ENCODE results near the gene PTGES3.
A peak's percentile ranks its signal among the peaks of the same experiment; 100 is the strongest.
"Not testable (repeated sequence)": the region's sequence is repeated elsewhere in the genome, so short reads cannot be mapped to it uniquely, and the experiment has no call there.

Gene PTGES3

DNA sequence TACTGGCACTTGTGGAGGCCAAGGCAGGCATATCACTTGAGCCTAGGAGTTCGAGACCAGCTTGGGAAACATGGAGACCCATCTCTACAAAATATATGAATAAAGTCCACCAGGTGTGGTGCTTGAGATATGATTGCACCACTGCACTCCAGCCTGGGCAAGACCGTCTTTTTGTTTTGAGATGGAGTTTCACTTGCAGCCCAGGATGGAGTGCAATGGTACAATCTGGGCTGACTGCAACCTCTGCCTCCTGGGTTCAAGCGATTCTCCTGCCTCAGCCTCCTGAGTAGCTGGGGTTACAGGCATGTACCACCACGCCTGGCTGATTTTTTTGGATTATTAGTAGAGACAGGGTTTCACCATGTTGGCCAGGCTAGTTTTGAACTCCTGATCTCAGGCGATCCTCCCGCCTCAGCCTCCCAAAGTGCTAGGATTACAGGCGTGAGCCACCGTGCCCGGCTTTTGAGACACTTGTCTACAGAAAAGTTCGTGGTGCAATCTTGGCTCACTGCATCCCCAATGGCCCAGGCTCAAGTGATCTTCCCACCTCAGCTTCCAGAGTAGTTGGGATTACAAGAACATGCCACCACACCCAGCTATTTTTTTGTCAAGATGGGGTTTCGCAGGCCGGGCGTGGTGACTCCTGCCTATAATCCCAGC is 26.0 kb downstream of the PTGES3 start:
- TF ChIP-seq, protein P1, sequence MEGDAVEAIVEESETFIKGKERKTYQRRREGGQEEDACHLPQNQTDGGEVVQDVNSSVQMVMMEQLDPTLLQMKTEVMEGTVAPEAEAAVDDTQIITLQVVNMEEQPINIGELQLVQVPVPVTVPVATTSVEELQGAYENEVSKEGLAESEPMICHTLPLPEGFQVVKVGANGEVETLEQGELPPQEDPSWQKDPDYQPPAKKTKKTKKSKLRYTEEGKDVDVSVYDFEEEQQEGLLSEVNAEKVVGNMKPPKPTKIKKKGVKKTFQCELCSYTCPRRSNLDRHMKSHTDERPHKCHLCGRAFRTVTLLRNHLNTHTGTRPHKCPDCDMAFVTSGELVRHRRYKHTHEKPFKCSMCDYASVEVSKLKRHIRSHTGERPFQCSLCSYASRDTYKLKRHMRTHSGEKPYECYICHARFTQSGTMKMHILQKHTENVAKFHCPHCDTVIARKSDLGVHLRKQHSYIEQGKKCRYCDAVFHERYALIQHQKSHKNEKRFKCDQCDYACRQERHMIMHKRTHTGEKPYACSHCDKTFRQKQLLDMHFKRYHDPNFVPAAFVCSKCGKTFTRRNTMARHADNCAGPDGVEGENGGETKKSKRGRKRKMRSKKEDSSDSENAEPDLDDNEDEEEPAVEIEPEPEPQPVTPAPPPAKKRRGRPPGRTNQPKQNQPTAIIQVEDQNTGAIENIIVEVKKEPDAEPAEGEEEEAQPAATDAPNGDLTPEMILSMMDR (conservative IDR thresholded peaks at IDR 0.05) = no peak
- H3K27ac ChIP-seq = no peak overlapping the region

DNA sequence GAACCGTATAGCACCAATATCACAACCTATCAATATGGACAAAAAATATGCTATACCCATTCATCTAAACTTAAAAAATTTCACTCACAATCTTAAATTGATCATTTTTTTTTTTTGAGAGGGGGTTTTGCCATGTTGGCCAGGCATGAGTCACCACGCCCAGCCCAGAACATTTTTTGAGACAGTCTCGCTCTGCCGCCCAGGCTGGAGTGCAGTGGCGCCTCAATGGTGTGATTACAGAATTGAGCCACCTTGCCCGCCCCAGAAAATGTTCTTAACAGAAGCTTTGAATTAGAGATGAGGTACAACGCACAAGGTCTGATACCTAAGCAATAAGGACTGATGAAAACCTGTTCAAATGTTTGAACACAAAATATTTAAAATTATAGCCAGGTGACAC is 26.5 kb downstream of the PTGES3 start:
- no peak overlapping the region for H3K27ac ChIP-seq
- TF ChIP-seq, protein P1 (conservative IDR thresholded peaks at IDR 0.05) = no peak

DNA sequence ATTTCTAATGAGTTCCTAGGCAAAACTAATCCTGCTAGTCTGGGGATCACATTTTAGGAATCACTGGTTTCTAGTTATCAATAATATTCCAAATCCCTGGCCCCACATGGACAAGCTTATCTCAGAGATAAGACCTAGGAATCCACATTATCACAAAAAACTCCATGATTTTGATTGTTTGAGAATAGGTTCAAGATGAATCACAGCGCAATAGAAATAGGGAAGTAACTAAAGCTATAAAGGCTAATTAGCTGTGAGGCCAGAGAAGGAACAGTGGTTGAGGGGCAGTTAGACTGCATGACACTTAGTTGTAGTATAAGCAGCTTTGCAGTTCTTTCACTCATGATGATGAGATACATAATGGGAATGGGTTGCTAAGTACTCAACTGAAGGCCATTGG is 29.2 kb downstream of the PTGES3 start:
- TF ChIP-seq, protein P1 (conservative IDR thresholded peaks at IDR 0.05) = no peak
- H3K27ac ChIP-seq = no peak overlapping the region

DNA sequence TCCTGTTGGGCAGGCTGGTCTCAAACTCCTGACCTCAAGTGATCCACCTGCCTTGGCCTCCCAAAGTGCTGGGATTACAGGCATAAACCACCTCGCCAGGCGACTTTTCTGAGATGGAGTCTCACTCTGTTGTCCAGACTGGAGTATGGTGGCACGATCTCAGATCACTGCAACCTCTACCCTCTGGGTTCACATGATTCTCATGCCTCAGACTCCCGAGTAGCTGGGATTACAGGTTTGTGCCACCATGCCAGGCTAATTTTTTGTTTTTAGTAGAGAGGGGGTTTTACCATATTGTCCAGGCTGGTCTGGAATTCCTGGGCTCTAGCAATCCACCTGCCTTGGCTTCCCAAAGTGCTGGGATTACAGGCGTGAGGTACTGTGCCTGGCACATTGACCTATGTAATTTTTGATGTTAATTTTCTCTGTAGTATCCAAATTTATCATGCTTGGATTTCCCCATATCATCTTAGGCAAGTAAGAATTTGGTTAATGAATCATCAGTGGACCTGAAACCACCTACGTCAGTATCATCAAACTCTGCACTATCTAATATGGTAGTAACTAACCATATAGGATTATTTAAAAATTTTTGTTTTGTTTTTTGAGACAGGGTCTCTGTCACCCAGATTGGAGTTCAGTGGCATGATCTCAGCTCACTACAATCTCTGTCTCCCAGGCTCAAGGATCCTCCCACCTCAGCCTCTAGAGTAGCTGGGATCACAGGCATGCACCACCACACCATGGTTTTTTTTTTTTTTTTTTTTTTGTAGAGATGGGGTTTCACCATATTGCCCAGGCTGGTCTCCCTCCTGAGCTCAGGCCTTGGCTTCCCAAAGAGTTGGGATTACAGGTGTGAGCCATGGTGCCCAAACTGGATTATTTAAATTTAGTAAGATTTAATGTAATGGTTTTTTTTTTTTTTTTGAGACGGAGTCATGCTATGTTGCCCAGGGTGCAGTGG is 30.4 kb downstream of the PTGES3 start:
- no peak overlapping the region for H3K27ac ChIP-seq
- TF ChIP-seq, protein P1 (conservative IDR thresholded peaks at IDR 0.05) = no peak

DNA sequence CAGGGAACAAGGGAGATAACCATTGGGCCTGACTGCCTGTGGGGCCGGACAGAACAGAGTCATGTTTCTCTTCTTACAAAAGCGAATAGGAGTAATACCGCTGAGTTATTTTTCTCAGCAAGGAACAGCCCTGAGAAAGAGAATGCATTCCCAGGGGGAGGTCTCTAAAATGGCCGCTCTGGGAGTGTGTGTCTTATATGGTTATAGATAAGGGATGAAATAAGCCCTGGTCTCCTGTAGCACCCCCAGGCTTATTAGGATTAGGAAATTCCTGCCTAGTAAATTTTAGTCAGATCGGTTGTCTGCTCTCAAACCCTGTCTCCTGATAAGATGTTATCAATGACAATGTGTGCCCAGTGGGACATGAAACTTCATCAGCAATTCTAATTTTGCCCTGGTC is 34.3 kb downstream of the PTGES3 start:
- not testable (repeated sequence) for H3K27ac ChIP-seq

DNA sequence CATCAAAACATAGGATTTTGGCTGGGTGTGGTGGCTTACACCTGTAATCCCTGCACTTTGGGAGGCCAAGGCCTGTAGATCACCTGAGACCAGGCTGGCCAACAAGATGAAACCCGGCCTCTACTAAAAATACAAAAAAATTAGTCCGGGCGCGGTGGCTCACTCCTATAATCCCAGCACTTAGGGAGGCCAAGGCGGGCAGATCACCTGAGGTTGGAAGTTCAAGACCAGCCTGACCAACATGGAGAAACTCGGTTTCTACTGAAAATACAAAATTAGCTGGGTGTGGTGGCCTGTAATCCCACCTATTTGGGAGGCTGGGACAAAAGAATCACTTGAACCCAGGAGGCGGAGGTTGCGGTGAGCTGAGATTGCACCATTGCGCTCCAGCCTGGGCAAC is 40.1 kb downstream of the PTGES3 start:
- not testable (repeated sequence) for H3K27ac ChIP-seq

DNA sequence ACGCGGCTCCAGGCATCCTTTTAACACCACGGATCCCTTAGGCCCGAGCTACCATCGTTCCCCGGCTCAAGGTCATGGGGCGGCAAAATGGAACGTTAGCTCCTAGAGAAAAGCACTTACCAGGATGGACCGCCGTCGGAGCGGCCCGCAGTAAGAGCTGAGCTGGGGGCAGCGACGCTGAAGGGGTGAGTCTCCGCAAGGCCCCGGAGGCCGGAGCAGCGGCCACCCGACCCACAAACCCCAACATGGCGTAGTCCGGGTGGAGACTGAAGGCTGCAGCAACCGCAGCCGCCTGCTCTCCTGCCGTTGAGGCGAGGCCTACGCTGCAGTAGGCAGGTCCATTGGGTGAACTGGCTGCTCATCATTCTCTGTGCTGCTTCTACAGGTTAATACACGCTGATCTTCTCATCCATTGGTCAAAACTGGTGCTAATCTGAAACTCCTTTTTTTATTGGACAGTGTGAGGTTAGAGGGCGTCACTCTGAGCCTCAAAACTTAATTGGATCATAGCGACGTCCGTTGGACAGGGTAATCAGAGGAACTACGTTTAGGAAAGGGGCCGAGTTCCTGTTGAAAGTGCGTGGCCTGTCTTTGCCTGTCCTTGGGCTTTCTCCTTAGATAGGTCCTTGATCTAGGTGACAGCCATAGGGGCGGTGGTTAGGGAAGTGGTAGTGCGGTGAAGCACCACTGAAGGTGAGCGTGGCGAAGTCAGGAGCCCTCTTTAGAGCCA is 42.2 kb downstream of the PTGES3 start, which contains the start of gene ATP5F1B:
Gene ATP5F1B (minus strand): TSS at position 268 of the 730 bp plus-strand sequence. CDS start 21 bp downstream, at position 247.
- H3K27ac ChIP-seq = peak within 1 kb of the TSS; percentile 97
- TF ChIP-seq, protein P1 (conservative IDR thresholded peaks at IDR 0.05) = no peak

DNA sequence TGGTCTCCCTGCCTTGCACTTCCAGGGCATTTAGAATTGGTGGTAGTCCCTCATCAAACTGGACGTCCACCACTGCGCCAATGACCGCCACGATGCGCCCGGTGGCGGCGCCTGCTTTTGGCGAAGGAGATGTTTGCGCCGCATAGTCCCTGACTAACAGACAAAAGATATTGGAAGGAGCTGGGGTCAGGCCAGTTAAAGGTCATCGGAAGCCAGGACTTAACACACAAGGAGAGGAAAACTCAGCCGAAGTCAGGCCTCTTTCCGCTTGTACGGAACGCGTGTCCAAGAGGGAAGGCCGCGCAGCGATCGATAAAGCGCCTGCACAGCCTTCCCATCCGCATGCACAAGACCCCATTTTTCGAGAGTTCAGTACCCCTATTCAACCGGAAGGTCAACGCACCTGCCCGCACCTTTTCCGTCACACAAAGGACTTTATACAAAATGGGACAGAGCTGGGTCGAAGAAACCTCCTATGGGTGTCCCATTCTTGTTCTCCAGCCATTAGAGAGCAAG is 42.8 kb downstream of the PTGES3 start:
- TF ChIP-seq, protein P1 (conservative IDR thresholded peaks at IDR 0.05) = no peak

More for the DNA sequence above, 42.8 kb downstream of the PTGES3 start:
- peak overlapping the region; percentile 97 for H3K27ac ChIP-seq

Measured in VCaP (cell line).